SK-N-SH treated with all-trans-retinoic acid at 6 μM for 48 hours (cell line): ENCODE data around the gene KCNK1.

Experiments
- ARNTL ChIP-seq: fragments of 450-650 bp; formaldehyde crosslinking; IDR thresholded peaks from 2 replicates; pipeline ENCODE4 v1.5.0; 2020; ENCODE audit warnings: low read depth, mild to moderate bottlenecking, moderate library complexity, borderline replicate concordance
- PPARA ChIP-seq: fragments of 250-450 bp; sonication (Bioruptor Pico); IDR thresholded peaks from 2 replicates; pipeline ENCODE4 v1.5.0; 2020; ENCODE audit warnings: mild to moderate bottlenecking, borderline replicate concordance
- TF ChIP-seq, protein P1 (sequence below): fragments of 250-450 bp; sonication (Bioruptor Pico); IDR thresholded peaks from 2 replicates; pipeline ENCODE4 v1.5.1; 2020; ENCODE audit warnings: low read depth, mild to moderate bottlenecking, moderate library complexity
- TF ChIP-seq, protein P2 (sequence below): fragments of 250-450 bp; sonication (Bioruptor Pico); IDR thresholded peaks from 2 replicates; pipeline ENCODE4 v1.8.0; 2020; ENCODE audit warnings: mild to moderate bottlenecking, moderate library complexity, borderline replicate concordance

DNA sequence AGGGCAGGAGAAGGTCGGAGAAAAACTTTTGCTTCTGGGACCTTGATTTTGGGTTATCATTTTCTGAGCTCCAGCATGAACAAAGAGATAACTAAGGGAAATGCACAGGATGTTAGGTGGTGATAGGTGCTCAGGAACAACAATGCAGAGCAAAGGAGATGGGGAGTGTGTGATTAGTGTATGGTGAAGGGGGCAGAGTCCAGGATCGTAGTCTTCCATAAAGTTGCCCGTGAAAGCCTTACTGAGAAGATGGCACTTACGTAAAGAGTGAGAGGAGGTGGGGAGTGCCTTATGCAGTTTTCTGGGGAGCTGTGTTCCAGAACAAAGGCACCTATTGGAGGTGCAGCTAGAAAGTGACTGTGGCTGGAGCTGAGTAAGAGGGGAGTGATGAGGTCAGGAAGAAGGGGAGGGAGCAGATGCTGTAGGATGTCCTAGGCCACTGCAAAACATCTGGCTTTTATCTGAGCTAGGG lies 11.6 kb downstream of the KCNK1 start:
- TF ChIP-seq, protein P1, sequence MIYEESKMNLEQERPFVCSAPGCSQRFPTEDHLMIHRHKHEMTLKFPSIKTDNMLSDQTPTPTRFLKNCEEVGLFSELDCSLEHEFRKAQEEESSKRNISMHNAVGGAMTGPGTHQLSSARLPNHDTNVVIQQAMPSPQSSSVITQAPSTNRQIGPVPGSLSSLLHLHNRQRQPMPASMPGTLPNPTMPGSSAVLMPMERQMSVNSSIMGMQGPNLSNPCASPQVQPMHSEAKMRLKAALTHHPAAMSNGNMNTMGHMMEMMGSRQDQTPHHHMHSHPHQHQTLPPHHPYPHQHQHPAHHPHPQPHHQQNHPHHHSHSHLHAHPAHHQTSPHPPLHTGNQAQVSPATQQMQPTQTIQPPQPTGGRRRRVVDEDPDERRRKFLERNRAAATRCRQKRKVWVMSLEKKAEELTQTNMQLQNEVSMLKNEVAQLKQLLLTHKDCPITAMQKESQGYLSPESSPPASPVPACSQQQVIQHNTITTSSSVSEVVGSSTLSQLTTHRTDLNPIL (CRISPR knock-in tag), result no peak
- TF ChIP-seq, protein P2, sequence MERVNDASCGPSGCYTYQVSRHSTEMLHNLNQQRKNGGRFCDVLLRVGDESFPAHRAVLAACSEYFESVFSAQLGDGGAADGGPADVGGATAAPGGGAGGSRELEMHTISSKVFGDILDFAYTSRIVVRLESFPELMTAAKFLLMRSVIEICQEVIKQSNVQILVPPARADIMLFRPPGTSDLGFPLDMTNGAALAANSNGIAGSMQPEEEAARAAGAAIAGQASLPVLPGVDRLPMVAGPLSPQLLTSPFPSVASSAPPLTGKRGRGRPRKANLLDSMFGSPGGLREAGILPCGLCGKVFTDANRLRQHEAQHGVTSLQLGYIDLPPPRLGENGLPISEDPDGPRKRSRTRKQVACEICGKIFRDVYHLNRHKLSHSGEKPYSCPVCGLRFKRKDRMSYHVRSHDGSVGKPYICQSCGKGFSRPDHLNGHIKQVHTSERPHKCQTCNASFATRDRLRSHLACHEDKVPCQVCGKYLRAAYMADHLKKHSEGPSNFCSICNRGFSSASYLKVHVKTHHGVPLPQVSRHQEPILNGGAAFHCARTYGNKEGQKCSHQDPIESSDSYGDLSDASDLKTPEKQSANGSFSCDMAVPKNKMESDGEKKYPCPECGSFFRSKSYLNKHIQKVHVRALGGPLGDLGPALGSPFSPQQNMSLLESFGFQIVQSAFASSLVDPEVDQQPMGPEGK, result no peak
- no peak for TF ChIP-seq ARNTL (CRISPR knock-in tag)
- TF ChIP-seq PPARA (CRISPR knock-in tag), result no peak
